Testis (tissue), 3 donors: ENCODE data around the gene ZNF784. TPM values are rescaled to one million over a fixed set of nuclear protein-coding genes. Genes with fewer than 3 reads are reported as not detected.

Source experiments
- DNase-seq: peaks from one replicate; pipeline ENCODE4 v3.0.0-alpha.2; 2019
- H3K27ac ChIP-seq, 2 donors: fragments of 200-600 bp; sonication (generic); one replicate each; pipeline ENCODE4 v1.5.1; 2019
- H3K27me3 ChIP-seq: fragments of 200-600 bp; sonication (generic); one replicate; pipeline ENCODE4 v1.5.1; 2019
- H3K36me3 ChIP-seq: fragments of 200-600 bp; sonication (generic); one replicate; pipeline ENCODE4 v1.5.1; 2017; ENCODE audit warnings: low read depth; ENCODE audit errors: missing control alignments
- H3K4me1 ChIP-seq: fragments of 200-600 bp; sonication (generic); one replicate; pipeline ENCODE4 v1.5.1; 2019
- H3K4me3 ChIP-seq, 2 donors: fragments of 200-600 bp; sonication (generic); one replicate each; pipeline ENCODE4 v1.5.1; 2017 to 2019
- H3K9me3 ChIP-seq: fragments of 200-600 bp; sonication (generic); one replicate; pipeline ENCODE4 v1.5.1; 2017
- POLR2A ChIP-seq: fragments of 450-650 bp; IDR thresholded peaks from one replicate; pipeline ENCODE4 v1.6.1; 2017; ENCODE audit warnings: antibody characterized with exemption, mild to moderate bottlenecking, moderate library complexity
- WGBS, 2 donors: methylation state at CpG; one replicate each; pipeline ENCODE4 v1.1.5; 2018; 5-methylcytosine and 5-hydroxymethylcytosine counted together
- intact Hi-C: fragments of 100-400 bp; cut with DNase I; formaldehyde crosslinking; loops from one replicate; pipeline ENCODE4 v1.15.1; 2023; ENCODE audit warnings: low total_unique reads
- polyA plus RNA-seq: library from polyadenylated mRNA; stranded (reverse); fragments of 350-450 nt; fragmentation: Illumina TruSeq; extraction: RNeasy Lipid Tissue Mini Kit (QIAGEN cat#74804); gene quantifications from one replicate; pipeline ENCODE4 v1.2.3, GENCODE V29; 2014; ENCODE audit warnings: low read depth, low replicate concordance; ENCODE audit not compliant: insufficient read depth
- total RNA-seq, 2 donors: library from RNA; depleted of rRNA; stranded (reverse); fragments of >200 nt; gene quantifications; one replicate each; pipeline ENCODE4 v1.2.3, GENCODE V29; 2016
- TF ChIP-seq, protein P1 (sequence below), 3 experiments: fragments of 450-650 bp in 2 of 3; fragments of 200-600 bp in 1 of 3; sonication (generic) in 1 of 3; IDR thresholded peaks; one replicate each; pipeline ENCODE4 v1.5.1; 2016 to 2019; ENCODE audit warnings: antibody characterized with exemption in 3 of 3, mild to moderate bottlenecking in 2 of 3, moderate library complexity in 1 of 3

Gene ZNF784
- total and polyA plus RNA-seq, 3 donors from 2014 or later = 6.6 to 13.0 (median 10.3) TPM

DNA sequence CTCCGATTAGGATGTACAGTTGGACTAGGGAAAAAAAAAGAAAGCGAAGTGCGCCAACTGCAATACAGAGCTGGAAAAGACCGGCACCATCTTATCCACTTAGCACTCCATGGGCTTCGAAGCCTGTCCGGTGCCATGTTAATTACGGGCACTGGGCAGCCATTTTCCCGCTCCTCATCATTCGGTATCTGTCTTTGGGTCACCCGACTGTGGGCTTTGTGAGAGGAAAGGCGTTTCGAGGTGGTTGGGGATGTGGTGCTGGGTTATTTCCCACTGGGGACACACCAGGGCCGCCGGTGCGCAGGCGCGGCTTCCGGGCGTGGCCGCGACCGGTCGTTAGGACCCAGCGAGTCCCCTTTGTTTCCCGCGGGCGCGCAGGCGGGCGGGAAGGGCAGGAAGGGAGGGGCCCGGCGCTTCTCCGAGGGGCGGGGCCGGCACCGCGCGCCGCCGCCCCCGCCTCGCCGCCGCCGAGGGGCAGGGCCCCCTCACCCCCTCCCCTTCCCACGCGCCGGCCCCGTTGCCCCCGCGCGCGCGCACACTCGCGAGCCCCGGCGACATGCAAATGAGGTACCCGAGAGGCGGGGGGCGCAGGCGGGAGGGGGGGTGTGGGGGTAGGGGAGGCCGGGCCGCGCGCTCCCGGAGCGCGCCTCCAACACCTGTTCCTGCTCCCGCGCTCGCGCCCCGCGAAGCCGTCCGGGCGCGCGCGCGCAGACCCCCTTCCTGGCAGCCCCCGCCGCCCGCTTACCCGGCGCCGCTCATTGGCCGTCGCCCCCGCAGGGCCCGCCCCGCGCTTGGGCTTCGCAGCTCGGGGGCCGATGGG, 24.3 kb downstream of the ZNF784 start, which contains the start of gene ZNF524:
Gene ZNF524 (plus strand): TSS at position 447 of the 820 bp plus-strand sequence. CDS start 1,825 bp downstream, outside the sequence.
- Histone ChIP-seq H3K27me3 (no peaks in the 10 kb centered on the region), H3K4me3 (peak within 1 kb of the TSS; percentile 69 to 88), H3K27ac (peak within 1 kb of the TSS; percentile 95 to 99), H3K9me3 (no peaks in the 10 kb centered on the region), H3K4me1 (peaks cover 7% of the 10 kb centered on the region), H3K36me3 (no peaks in the 10 kb centered on the region)
- TF ChIP-seq POLR2A = no peak
- TF ChIP-seq, protein P1, sequence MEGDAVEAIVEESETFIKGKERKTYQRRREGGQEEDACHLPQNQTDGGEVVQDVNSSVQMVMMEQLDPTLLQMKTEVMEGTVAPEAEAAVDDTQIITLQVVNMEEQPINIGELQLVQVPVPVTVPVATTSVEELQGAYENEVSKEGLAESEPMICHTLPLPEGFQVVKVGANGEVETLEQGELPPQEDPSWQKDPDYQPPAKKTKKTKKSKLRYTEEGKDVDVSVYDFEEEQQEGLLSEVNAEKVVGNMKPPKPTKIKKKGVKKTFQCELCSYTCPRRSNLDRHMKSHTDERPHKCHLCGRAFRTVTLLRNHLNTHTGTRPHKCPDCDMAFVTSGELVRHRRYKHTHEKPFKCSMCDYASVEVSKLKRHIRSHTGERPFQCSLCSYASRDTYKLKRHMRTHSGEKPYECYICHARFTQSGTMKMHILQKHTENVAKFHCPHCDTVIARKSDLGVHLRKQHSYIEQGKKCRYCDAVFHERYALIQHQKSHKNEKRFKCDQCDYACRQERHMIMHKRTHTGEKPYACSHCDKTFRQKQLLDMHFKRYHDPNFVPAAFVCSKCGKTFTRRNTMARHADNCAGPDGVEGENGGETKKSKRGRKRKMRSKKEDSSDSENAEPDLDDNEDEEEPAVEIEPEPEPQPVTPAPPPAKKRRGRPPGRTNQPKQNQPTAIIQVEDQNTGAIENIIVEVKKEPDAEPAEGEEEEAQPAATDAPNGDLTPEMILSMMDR (IDR thresholded peaks at IDR 0.05) = peak in 1 of 3 experiments; percentile 10
- WGBS, 2 donors = 0 to 1% methylated on average over 10 to 75 of the region's 97 CpGs
- peak; percentile 92 for DNase-seq
- intact Hi-C loops = loop anchor here (10.0 kb wide), 1 partner anchor 85 kb away; no protein-coding TSS in a partner anchor

DNA sequence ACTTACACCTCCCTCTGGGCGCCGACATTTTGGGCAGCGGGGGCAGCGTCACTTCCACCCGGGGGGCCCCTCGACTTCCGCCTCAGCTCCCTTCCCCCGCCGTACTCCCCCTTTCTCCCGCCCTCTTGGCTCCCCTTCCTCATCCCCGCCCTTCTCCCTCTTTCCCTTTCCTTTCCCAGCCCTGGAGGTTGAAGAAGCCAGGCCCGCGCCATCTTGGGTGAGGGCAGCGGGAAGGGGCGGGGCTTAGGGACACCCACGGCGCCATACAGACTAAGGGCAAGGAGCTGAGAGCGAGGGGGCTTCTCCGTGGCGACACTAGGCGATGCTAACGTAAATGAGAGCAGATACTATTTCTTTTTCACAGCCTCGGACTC, 24.9 kb downstream of the ZNF784 start, which contains the start of gene FIZ1:
Gene FIZ1 (minus strand): TSS at position 50 of the 374 bp plus-strand sequence. CDS start 1,652 bp downstream, outside the sequence.
- TF ChIP-seq, protein P1 (IDR thresholded peaks at IDR 0.05) = no peak
- TF ChIP-seq POLR2A = no peak
- no peaks in the 10 kb centered on the region for H3K36me3 ChIP-seq
- peak within 1 kb of the TSS; percentile 69 to 88 for H3K4me3 ChIP-seq
- intact Hi-C loops = no loop called here
- no peaks in the 10 kb centered on the region for H3K27me3 ChIP-seq
- H3K9me3 ChIP-seq = no peaks in the 10 kb centered on the region
- peak within 1 kb of the TSS; percentile 95 to 99 for H3K27ac ChIP-seq
- 1% methylated on average over 23 of the region's 23 CpGs for WGBS, 2 donors
- DNase-seq = peak; percentile 99
- peaks cover 7% of the 10 kb centered on the region for H3K4me1 ChIP-seq

DNA sequence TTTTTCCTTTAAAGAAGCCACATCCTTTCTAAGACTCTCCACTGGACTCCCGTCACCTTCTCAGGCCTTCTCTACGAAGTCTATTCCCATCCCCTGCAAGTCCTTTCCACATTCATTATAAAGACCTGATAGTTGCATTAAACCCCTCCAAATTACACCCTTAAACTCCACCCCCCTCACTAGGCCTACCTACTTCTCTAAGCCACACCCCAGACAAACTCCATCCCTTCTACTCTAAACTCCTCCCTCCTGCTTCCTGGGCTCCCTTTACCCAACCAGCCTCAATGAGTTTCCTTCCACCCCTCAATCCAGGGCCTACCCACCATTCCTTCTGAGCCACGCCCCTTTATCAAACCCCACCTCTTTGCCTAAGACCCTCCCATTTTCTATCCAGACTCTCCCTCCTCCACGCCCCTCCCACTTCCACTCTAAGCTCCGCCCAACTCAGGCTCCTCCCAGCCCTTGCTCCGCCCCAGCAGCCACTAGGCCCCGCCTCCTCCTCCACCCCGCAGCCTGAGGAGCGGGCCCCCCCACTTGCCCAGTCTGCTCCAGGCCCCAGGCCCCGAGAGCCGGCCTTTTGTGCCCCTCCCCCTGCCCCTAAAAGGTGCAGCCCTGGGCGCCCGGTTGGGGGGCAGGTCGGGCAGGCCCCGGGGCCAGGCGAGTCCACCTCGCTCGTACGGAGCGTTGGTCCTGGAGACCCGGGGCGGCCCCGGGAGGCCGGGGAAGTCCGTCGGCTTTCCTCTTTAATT, 25.5 kb downstream of the ZNF784 start:
- no peaks in the 10 kb centered on the region for H3K9me3 ChIP-seq
- H3K4me3 ChIP-seq = peak overlapping the region; percentile 69 to 88
- 6 to 9% methylated on average over 17 to 26 of the region's 26 CpGs for WGBS, 2 donors
- peak overlapping the region; percentile 95 to 99 for H3K27ac ChIP-seq
- H3K27me3 ChIP-seq = no peaks in the 10 kb centered on the region
- peak; percentile 95 for DNase-seq
- no peaks in the 10 kb centered on the region for H3K36me3 ChIP-seq
- intact Hi-C loops = no loop called here
- H3K4me1 ChIP-seq = peaks cover 7% of the 10 kb centered on the region
- TF ChIP-seq, protein P1 (IDR thresholded peaks at IDR 0.05) = no peak
- no peak for TF ChIP-seq POLR2A

DNA sequence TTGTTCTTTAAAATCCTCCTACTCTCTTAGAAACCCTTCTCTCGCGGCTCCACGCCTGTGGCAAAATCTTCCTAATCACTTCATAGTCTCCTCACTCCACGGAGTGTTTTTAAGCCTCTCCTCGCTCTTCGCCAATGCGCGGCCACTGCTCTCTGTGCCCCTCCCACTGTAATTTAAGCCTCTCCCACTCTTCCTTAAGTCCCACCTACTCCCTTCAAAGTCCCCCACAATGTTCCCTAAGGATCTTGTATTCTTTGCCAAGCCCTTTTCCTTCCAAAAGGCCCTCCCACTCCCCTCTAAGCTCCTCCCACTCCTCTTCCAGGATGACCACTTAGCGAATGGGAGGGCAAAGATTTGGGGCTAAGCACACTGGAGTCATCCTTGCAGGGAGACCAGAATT, 26.3 kb downstream of the ZNF784 start:
- H3K27me3 ChIP-seq = no peaks in the 10 kb centered on the region
- no peaks in the 10 kb centered on the region for H3K36me3 ChIP-seq
- intact Hi-C loops = no loop called here
- 62 to 64% methylated on average over 9 of the region's 9 CpGs for WGBS, 2 donors
- no peak overlapping the region for H3K27ac ChIP-seq
- no peak for DNase-seq
- peaks cover 7% of the 10 kb centered on the region for H3K4me1 ChIP-seq
- no peak overlapping the region for H3K4me3 ChIP-seq
- no peaks in the 10 kb centered on the region for H3K9me3 ChIP-seq
- TF ChIP-seq, protein P1 (IDR thresholded peaks at IDR 0.05) = no peak
- no peak for TF ChIP-seq POLR2A
